Measurements from ENCODE around the gene PTPRC. TPM values are rescaled to one million over a fixed set of nuclear protein-coding genes. Genes with fewer than 3 reads are reported as not detected.

Gene PTPRC
- total and polyA plus RNA-seq, 5 donors, result 1.3 to 16.2 (median 11.7) TPM

DNA sequence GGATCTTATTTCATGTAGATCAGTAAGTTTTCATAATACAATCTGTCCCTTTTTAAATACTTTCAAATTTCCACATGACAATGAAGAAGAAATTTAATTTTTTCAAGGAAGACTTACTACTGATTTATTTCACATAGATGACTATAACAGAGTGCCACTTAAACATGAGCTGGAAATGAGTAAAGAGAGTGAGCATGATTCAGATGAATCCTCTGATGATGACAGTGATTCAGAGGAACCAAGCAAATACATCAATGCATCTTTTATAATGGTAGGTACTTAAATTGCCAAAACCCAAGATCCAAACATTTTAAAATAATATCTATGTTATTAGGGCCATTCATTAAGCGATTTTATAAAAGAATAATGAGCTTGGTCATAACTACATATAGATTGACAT lies 110.4 kb downstream of the PTPRC start:
- H3K27me3 ChIP-seq (ENCODE audit: control insufficient read depth, insufficient read depth), result no peaks in the 10 kb centered on the region
- no peaks in the 10 kb centered on the region for H3K4me1 ChIP-seq (ENCODE audit: control insufficient read depth, insufficient read depth, low read length)
- H3K9me3 ChIP-seq (ENCODE audit: control insufficient read depth, low read length), result no peaks in the 10 kb centered on the region
- no peak overlapping the region for H3K4me3 ChIP-seq (ENCODE audit: low read length)
- intact Hi-C loops (cut with DNase I), result no loop called here
- H3K27ac ChIP-seq (ENCODE audit: low read length), result no peak overlapping the region
- ATAC-seq, result no peak
- no peak for DNase-seq
- WGBS, result 96% methylated on average over 1 of the region's 1 CpG

DNA sequence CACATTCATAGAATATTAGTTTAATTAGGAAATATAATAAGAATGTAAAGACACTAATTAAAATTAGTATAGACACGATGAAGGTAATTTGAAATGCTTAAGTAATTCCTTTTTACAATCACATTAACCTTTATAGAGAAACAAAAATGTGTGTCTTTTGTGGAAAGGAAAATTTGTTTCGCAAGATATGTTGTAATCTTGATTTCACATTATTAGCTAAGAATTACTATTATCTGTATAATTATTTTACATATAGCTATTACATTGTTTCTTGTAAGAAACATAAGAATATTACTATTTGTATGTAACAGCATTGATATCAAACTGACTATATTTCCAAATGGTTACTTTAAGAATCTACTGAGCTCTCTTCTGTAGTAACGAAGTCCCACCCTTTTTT lies 111.2 kb downstream of the PTPRC start:
- 75% methylated on average over 3 of the region's 3 CpGs for WGBS
- Histone ChIP-seq H3K27ac (ENCODE audit: low read length) (no peak overlapping the region), H3K27me3 (ENCODE audit: control insufficient read depth, insufficient read depth) (no peaks in the 10 kb centered on the region), H3K4me1 (ENCODE audit: control insufficient read depth, insufficient read depth, low read length) (no peaks in the 10 kb centered on the region), H3K9me3 (ENCODE audit: control insufficient read depth, low read length) (no peaks in the 10 kb centered on the region), H3K4me3 (ENCODE audit: low read length) (no peak overlapping the region)
- ATAC-seq, result no peak
- no peak for DNase-seq
- intact Hi-C loops (cut with DNase I), result no loop called here

DNA sequence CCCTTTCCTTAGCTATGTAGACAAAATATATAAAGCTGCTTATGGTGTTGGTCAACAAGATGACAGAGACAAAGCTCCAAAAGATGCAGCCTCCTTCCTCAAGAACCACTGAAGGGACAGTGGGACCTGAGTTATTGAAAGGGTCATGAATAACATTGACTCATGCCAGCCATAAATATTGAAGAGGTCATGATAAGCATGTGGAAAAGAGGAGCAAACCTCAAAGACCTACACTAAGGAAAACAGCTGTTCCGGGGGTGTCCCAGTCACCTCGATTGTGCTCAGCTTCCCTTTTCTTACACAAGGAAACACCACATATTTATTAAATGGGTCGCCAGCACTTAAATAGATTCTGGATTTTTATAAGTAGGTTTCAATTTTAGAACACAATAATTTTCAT lies 112.9 kb downstream of the PTPRC start:
- intact Hi-C loops (cut with DNase I), result no loop called here
- Histone ChIP-seq H3K9me3 (ENCODE audit: control insufficient read depth, low read length) (no peaks in the 10 kb centered on the region), H3K4me3 (ENCODE audit: low read length) (no peak overlapping the region), H3K27me3 (ENCODE audit: control insufficient read depth, insufficient read depth) (no peaks in the 10 kb centered on the region), H3K4me1 (ENCODE audit: control insufficient read depth, insufficient read depth, low read length) (no peaks in the 10 kb centered on the region), H3K27ac (ENCODE audit: low read length) (no peak overlapping the region)
- DNase-seq, result no peak
- WGBS, result 73% methylated on average over 3 of the region's 3 CpGs
- ATAC-seq, result no peak

DNA sequence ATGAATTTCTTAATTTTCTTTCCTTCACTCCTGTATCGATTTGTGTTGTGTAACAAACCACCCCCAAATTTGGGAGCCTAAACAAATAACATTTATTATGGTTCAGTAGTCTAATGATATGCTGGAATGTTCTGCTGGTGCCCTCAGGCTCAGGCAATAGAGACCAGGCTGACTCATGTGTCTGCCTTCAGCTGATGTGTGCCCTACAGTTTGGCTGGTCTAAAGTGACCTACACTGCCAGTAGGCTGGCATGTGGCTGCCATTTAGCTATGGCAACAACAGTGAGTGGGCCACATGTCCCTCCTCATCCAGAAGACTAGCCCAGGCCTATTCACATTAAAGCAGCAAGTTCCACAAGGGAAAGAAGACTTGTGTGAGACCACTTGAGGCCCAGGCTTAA lies 115.8 kb downstream of the PTPRC start:
- intact Hi-C loops (cut with DNase I), result no loop called here

DNA sequence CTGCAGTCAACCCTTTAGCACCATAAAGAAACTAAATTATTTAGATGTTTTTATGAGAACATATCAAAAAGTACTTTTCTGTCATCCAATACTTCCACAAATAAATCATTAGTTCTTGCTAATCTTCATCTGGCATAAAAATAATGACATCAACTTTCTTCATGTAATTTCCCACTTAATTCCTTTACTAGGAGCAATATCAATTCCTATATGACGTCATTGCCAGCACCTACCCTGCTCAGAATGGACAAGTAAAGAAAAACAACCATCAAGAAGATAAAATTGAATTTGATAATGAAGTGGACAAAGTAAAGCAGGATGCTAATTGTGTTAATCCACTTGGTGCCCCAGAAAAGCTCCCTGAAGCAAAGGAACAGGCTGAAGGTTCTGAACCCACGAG lies 116.9 kb downstream of the PTPRC start:
- 61% methylated on average over 2 of the region's 2 CpGs for WGBS
- DNase-seq (no peak), ATAC-seq (no peak)
- Histone ChIP-seq H3K9me3 (ENCODE audit: control insufficient read depth, low read length) (no peaks in the 10 kb centered on the region), H3K27me3 (ENCODE audit: control insufficient read depth, insufficient read depth) (no peaks in the 10 kb centered on the region), H3K27ac (ENCODE audit: low read length) (no peak overlapping the region), H3K4me1 (ENCODE audit: control insufficient read depth, insufficient read depth, low read length) (no peaks in the 10 kb centered on the region), H3K4me3 (ENCODE audit: low read length) (no peak overlapping the region)
- intact Hi-C loops (cut with DNase I), result no loop called here

More for the DNA sequence above, 115.8 kb downstream of the PTPRC start:
- DNase-seq (peak in 1 of 3 donors; percentile 13), ATAC-seq (no peak)
- Histone ChIP-seq H3K4me3 (ENCODE audit: low read length) (no peak overlapping the region), H3K27ac (ENCODE audit: low read length) (no peak overlapping the region), H3K9me3 (ENCODE audit: control insufficient read depth, low read length) (no peaks in the 10 kb centered on the region), H3K27me3 (ENCODE audit: control insufficient read depth, insufficient read depth) (no peaks in the 10 kb centered on the region), H3K4me1 (ENCODE audit: control insufficient read depth, insufficient read depth, low read length) (no peaks in the 10 kb centered on the region)
- WGBS, result 72% methylated on average over 1 of the region's 1 CpG

DNA sequence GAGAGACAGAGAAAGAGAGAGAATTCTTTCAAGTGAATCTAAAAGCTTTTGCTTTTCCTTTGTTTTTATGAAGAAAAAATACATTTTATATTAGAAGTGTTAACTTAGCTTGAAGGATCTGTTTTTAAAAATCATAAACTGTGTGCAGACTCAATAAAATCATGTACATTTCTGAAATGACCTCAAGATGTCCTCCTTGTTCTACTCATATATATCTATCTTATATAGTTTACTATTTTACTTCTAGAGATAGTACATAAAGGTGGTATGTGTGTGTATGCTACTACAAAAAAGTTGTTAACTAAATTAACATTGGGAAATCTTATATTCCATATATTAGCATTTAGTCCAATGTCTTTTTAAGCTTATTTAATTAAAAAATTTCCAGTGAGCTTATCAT lies 117.6 kb downstream of the PTPRC start:
- Histone ChIP-seq H3K27me3 (ENCODE audit: control insufficient read depth, insufficient read depth) (no peaks in the 10 kb centered on the region), H3K27ac (ENCODE audit: low read length) (no peak overlapping the region), H3K4me3 (ENCODE audit: low read length) (no peak overlapping the region), H3K9me3 (ENCODE audit: control insufficient read depth, low read length) (no peaks in the 10 kb centered on the region), H3K4me1 (ENCODE audit: control insufficient read depth, insufficient read depth, low read length) (no peaks in the 10 kb centered on the region)
- ATAC-seq, result no peak
- intact Hi-C loops (cut with DNase I), result no loop called here
- DNase-seq, result no peak

DNA sequence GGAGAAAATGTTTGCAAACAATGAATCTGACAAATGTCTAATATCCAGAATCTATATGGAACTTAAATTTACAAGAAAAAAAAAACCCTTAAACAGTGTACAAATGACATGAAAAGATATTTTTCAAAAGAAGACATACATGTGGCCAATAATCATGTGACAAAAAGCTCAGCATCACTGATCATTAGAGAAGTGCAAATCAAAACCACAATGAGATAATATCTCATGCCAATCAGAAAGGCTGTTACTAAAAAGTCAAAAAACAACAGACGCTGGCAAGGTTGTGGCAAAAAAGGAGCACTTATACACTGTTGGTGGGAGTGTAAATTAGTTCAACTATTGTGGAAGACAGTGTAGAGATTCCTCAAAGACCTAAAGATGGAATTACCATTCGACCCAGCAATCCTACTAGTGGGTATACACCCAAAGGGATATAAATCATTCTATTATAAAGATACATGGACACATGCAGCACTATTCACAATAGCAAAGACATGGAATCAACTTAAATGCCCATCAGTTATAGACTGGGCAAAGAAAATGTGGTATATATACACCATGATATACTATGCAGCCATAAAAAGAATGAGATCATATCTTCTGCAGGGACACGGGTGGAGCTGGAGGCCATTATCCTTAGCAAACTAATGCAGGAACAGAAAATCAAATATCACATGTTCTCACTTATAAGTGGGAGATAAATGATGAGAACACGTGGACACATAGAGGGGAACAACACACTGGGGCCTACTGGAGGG lies 123.2 kb downstream of the PTPRC start:
- WGBS, result 79% methylated on average over 4 of the region's 4 CpGs
- Histone ChIP-seq H3K4me3 (ENCODE audit: low read length) (no peak overlapping the region), H3K27me3 (ENCODE audit: control insufficient read depth, insufficient read depth) (no peaks in the 10 kb centered on the region), H3K27ac (ENCODE audit: low read length) (no peak overlapping the region), H3K9me3 (ENCODE audit: control insufficient read depth, low read length) (no peaks in the 10 kb centered on the region), H3K4me1 (ENCODE audit: control insufficient read depth, insufficient read depth, low read length) (no peaks in the 10 kb centered on the region)
- DNase-seq (no peak), ATAC-seq (no peak)
- intact Hi-C loops (cut with DNase I), result no loop called here

DNA sequence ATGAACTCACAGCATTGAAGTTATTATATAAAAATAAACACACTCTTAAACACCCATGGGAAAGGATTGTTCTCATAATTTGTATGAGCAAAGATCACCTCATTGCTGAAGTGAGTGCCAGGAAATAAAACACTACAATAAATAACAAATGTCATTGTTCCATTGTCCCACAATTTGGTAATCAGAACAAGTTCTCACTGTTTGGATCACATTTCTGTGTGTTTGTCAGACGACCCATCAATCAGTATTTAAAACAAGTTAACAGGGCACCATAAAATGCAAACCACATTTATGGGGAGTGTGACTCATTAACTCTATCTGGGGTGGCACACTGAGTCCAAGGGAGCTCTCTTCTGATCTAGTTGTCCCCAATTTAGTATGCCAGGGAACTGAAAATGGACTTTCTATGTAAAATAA lies 124.5 kb downstream of the PTPRC start:
- ATAC-seq (no peak), DNase-seq (no peak)
- H3K27ac ChIP-seq (ENCODE audit: low read length), result no peak overlapping the region
- no peak overlapping the region for H3K4me3 ChIP-seq (ENCODE audit: low read length)
- H3K27me3 ChIP-seq (ENCODE audit: control insufficient read depth, insufficient read depth), result no peaks in the 10 kb centered on the region
- H3K4me1 ChIP-seq (ENCODE audit: control insufficient read depth, insufficient read depth, low read length), result no peaks in the 10 kb centered on the region
- 29% methylated on average over 1 of the region's 1 CpG for WGBS
- no peaks in the 10 kb centered on the region for H3K9me3 ChIP-seq (ENCODE audit: control insufficient read depth, low read length)
- intact Hi-C loops (cut with DNase I), result no loop called here

DNA sequence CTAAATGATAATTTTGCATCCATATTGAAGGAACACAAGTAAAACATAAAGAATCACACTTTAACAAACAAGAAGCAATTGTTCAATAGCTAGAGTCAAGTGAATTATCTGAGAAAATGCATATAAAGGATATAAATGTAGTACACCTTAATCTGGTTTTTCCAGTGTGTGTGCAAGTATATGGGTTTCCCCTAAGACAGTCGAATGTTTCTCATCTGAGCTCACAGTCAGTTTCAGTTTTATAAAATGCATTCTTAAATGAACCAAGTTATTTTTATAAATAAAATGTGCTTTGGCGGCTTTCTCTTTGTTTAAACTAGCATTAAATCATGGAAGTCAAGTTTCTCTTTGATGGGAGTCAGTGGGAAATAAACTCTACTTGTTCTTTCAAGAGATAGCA lies 125.9 kb downstream of the PTPRC start:
- intact Hi-C loops (cut with DNase I), result loop anchor here in 1 of 4 donors (5.0 kb wide), 1 partner anchor 348 kb away; no protein-coding TSS in a partner anchor
- no peaks in the 10 kb centered on the region for H3K27me3 ChIP-seq (ENCODE audit: control insufficient read depth, insufficient read depth)
- WGBS, result 53% methylated on average over 2 of the region's 2 CpGs
- DNase-seq (no peak), ATAC-seq (no peak)
- no peaks in the 10 kb centered on the region for H3K4me1 ChIP-seq (ENCODE audit: control insufficient read depth, insufficient read depth, low read length)
- no peak overlapping the region for H3K27ac ChIP-seq (ENCODE audit: low read length)
- H3K4me3 ChIP-seq (ENCODE audit: low read length), result no peak overlapping the region
- no peaks in the 10 kb centered on the region for H3K9me3 ChIP-seq (ENCODE audit: control insufficient read depth, low read length)

DNA sequence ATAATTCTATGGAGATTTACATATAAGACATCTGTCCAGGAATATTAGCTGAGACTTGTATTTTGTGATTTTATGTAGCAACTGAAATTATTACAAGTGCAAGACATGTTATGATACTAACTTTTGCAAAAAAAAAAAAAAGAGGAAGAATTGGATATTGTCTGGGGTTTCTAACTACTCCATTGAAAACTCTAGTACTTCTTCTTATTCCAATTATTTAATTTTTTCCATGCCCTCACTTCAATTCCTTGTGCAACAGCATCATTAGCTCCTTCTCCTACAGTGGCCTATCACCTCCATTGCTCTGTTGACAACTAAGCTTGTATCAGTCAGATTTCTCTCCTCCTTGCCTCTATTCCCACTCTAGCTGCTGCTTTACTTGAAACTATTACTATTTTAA lies 126.6 kb downstream of the PTPRC start:
- H3K4me1 ChIP-seq (ENCODE audit: control insufficient read depth, insufficient read depth, low read length), result no peaks in the 10 kb centered on the region
- no peaks in the 10 kb centered on the region for H3K9me3 ChIP-seq (ENCODE audit: control insufficient read depth, low read length)
- no peak for DNase-seq
- no peak for ATAC-seq
- no peak overlapping the region for H3K27ac ChIP-seq (ENCODE audit: low read length)
- no peak overlapping the region for H3K4me3 ChIP-seq (ENCODE audit: low read length)
- no peaks in the 10 kb centered on the region for H3K27me3 ChIP-seq (ENCODE audit: control insufficient read depth, insufficient read depth)
- intact Hi-C loops (cut with DNase I), result loop anchor here in 1 of 4 donors (5.0 kb wide), 1 partner anchor 347 kb away; no protein-coding TSS in a partner anchor

DNA sequence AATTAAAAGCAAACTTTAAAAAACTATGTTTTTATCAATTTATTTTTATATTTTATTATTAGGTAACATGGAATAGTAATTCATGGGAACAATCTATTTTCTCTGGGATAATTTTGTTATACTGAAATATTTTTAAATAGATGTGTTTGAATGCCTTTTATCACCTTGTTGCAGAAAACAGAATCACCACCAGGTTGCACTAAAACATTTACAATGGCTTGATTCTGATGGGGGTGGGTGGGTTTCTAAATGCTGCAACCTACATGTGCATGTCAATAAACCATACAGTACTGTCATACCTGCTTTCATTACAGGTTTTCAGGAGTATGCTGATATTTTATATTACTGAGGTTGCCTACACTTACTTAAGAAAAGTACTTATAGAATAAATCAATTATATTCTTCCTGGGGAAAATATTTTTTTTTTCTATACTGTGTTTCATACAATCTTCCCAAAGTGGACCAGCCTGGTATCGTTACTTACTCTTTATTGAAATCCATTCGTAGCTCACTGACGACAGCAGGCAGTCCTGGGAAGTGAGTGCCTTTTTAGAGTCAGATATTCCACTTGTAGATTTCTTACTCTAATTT lies 132.8 kb downstream of the PTPRC start:
- no peaks in the 10 kb centered on the region for H3K9me3 ChIP-seq (ENCODE audit: control insufficient read depth, low read length)
- no peaks in the 10 kb centered on the region for H3K4me1 ChIP-seq (ENCODE audit: control insufficient read depth, insufficient read depth, low read length)
- ATAC-seq (no peak), DNase-seq (no peak)
- WGBS, result 73% methylated on average over 3 of the region's 3 CpGs
- no peak overlapping the region for H3K4me3 ChIP-seq (ENCODE audit: low read length)
- H3K27ac ChIP-seq (ENCODE audit: low read length), result no peak overlapping the region
- H3K27me3 ChIP-seq (ENCODE audit: control insufficient read depth, insufficient read depth), result no peaks in the 10 kb centered on the region
- intact Hi-C loops (cut with DNase I), result loop anchor here in 2 of 4 donors (10.0 kb wide), 2 partner anchors 473 to 783 kb away; no protein-coding TSS in a partner anchor

Measured in right cardiac atrium (tissue), 5 donors.